ENCODE measurements around the gene VANGL1. TPM values are rescaled to one million over a fixed set of nuclear protein-coding genes. Genes with fewer than 3 reads are reported as not detected.

The VANGL1 gene
- total and polyA plus RNA-seq, 9 donors: 1.8 to 11.0 (median 8.8) TPM

DNA sequence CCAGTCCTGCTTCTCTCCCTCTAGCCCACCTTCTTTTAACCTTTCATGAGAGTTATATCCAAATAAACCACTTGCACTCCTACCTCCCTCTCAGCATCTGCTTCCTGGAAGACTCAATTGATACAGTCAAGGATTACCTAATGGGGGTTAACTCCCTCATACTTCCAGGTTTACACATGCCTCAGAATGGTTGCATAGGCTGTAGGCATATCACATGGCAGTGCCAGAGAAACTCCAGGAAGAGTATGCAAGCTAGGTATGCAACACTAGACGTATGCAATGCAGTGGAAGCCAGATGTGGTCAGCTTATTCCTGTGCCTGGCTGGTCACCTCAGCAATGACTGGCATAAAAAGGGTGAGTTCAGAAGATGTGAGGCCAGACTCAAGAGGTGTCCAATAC lies 32.7 kb upstream of the VANGL1 start:
- H3K27ac ChIP-seq: no peak overlapping the region
- 82 to 90% (median 84%) methylated on average over 1 of the region's 1 CpG for WGBS, 3 donors
- no peak for TF ChIP-seq POLR2A (IDR thresholded peaks at IDR 0.05)
- H3K9me3 ChIP-seq: no peaks in the 10 kb centered on the region
- H3K4me3 ChIP-seq: no peak overlapping the region
- DNase-seq: no peak
- intact Hi-C loops (cut with DNase I): no loop called here
- no peaks in the 10 kb centered on the region for H3K27me3 ChIP-seq
- H3K36me3 ChIP-seq: no peaks in the 10 kb centered on the region
- no peaks in the 10 kb centered on the region for H3K4me1 ChIP-seq (ENCODE audit: insufficient read depth)

DNA sequence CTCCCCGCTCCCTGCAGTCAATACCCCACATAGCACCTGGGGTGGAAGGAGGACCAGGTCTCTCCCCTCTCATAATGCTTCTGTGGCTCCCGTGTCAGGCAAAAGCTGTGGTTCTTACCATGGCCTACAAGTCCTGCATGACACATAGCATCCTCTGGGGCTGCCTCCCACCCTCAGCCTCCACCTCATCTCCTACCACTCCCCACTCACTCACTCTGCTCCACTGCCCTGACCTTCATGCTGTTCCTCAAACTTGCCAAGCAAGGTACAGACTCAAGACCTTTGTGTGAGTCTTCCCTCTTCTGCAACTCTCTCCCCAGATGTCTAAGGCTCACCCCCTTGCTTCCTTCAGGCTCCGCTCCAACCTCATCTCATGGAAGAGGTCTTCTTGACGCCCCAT lies 28.0 kb upstream of the VANGL1 start:
- Histone ChIP-seq H3K27me3 (no peaks in the 10 kb centered on the region), H3K27ac (no peak overlapping the region), H3K4me1 (ENCODE audit: insufficient read depth) (no peaks in the 10 kb centered on the region), H3K36me3 (no peaks in the 10 kb centered on the region), H3K9me3 (no peaks in the 10 kb centered on the region), H3K4me3 (no peak overlapping the region)
- no peak for DNase-seq
- intact Hi-C loops (cut with DNase I): no loop called here
- TF ChIP-seq, protein P1, sequence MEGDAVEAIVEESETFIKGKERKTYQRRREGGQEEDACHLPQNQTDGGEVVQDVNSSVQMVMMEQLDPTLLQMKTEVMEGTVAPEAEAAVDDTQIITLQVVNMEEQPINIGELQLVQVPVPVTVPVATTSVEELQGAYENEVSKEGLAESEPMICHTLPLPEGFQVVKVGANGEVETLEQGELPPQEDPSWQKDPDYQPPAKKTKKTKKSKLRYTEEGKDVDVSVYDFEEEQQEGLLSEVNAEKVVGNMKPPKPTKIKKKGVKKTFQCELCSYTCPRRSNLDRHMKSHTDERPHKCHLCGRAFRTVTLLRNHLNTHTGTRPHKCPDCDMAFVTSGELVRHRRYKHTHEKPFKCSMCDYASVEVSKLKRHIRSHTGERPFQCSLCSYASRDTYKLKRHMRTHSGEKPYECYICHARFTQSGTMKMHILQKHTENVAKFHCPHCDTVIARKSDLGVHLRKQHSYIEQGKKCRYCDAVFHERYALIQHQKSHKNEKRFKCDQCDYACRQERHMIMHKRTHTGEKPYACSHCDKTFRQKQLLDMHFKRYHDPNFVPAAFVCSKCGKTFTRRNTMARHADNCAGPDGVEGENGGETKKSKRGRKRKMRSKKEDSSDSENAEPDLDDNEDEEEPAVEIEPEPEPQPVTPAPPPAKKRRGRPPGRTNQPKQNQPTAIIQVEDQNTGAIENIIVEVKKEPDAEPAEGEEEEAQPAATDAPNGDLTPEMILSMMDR (IDR thresholded peaks at IDR 0.05): no peak
- no peak for TF ChIP-seq POLR2A (IDR thresholded peaks at IDR 0.05)
- TF ChIP-seq EP300 (IDR thresholded peaks at IDR 0.05): no peak
- WGBS, 3 donors: 72 to 86% (median 83%) methylated on average over 4 of the region's 4 CpGs

DNA sequence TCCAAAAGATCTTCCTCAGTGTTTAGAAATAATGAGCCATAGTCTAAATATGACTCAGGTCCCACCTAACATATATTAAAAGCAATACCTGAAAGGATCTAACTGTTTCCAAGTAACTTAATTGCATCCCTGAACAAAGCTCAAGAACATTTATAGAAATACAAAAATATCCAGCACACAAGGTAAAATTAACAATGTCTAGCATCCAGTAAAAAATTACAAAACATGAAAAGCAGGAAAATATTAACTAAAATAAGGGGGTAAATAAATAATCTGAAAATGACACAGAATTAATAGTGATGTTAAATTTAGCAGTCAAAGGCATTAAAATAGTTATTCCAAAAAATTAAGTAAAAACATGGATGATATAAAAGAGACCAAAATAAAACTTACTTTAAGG lies 21.3 kb upstream of the VANGL1 start:
- H3K27ac ChIP-seq: no peak overlapping the region
- H3K4me1 ChIP-seq (ENCODE audit: insufficient read depth): no peaks in the 10 kb centered on the region
- H3K4me3 ChIP-seq: no peak overlapping the region
- DNase-seq: no peak
- H3K27me3 ChIP-seq: no peaks in the 10 kb centered on the region
- no peaks in the 10 kb centered on the region for H3K36me3 ChIP-seq
- intact Hi-C loops (cut with DNase I): no loop called here
- no peaks in the 10 kb centered on the region for H3K9me3 ChIP-seq
- TF ChIP-seq, protein P1 (IDR thresholded peaks at IDR 0.05): no peak
- TF ChIP-seq EP300 (IDR thresholded peaks at IDR 0.05): no peak
- no peak for TF ChIP-seq POLR2A (IDR thresholded peaks at IDR 0.05)

DNA sequence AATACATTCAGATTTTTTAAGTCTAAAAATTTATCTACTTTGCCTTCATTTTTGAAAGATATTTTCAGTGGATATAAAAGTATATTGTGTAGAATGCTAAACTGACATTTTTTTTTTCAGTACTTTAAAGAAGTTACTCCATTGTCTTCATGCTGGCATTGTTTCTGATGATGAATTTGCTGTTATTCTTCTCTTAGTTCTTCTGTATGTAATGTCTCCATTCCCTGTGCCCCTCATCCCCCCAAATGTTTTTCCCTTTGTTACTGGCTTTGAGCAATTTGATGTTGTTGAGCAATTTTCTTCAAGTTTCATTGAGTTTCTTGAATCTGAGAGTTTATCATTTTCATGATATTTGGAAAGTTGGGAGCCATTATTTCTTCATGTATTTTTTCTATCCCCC lies 20.8 kb upstream of the VANGL1 start:
- Histone ChIP-seq H3K4me3 (no peak overlapping the region), H3K4me1 (ENCODE audit: insufficient read depth) (no peaks in the 10 kb centered on the region), H3K9me3 (no peaks in the 10 kb centered on the region), H3K27ac (no peak overlapping the region), H3K36me3 (no peaks in the 10 kb centered on the region), H3K27me3 (no peaks in the 10 kb centered on the region)
- TF ChIP-seq EP300 (IDR thresholded peaks at IDR 0.05): no peak
- TF ChIP-seq POLR2A (IDR thresholded peaks at IDR 0.05): no peak
- TF ChIP-seq, protein P1 (IDR thresholded peaks at IDR 0.05): no peak
- intact Hi-C loops (cut with DNase I): no loop called here
- DNase-seq: no peak

DNA sequence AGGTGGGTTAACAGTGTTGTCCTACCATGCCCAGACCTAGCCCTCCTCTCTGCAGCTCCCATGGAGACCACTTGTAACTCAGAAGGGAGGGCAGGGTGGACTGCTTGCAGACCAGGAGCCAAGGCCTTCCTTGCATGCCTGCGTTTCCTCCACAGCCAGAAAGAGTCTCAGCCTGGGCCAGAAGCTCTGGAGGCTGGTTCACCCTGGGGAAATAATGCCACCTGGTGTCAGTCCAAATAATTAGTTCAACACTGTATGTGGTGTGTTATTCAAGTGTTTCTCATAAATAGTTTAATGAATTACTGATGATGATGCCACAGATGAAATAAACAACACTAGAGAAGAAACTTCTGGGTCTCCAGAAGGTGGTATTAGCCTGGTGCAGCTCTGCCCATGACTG lies 16.9 kb upstream of the VANGL1 start:
- Histone ChIP-seq H3K4me1 (ENCODE audit: insufficient read depth) (no peaks in the 10 kb centered on the region), H3K4me3 (no peak overlapping the region), H3K27ac (no peak overlapping the region), H3K36me3 (no peaks in the 10 kb centered on the region), H3K9me3 (no peaks in the 10 kb centered on the region), H3K27me3 (no peaks in the 10 kb centered on the region)
- intact Hi-C loops (cut with DNase I): no loop called here
- TF ChIP-seq EP300 (IDR thresholded peaks at IDR 0.05) (no peak), POLR2A (IDR thresholded peaks at IDR 0.05) (no peak)
- TF ChIP-seq, protein P1 (IDR thresholded peaks at IDR 0.05): no peak
- DNase-seq: no peak
- 86 to 100% (median 86%) methylated on average over 1 of the region's 1 CpG for WGBS, 3 donors
